Activated CD4-positive, alpha-beta memory T cell treated with anti-CD3 and anti-CD28 coated beads for 36 hours (primary cell): Measurements from ENCODE around the gene CHMP5. TPM values are rescaled to one million over a fixed set of nuclear protein-coding genes. Genes with fewer than 3 reads are reported as not detected.

ENCODE experiments used
- CTCF ChIA-PET: fragments of 350-600 bp; sonication (Branson Sonifier 250); formaldehyde crosslinking; loops from one replicate; lab custom pipeline; 2021; ENCODE audit warnings: antibody characterized with exemption, inconsistent platforms; lab: Charles Lee
- POLR2A ChIA-PET: fragments of 350-600 bp; sonication (Branson Sonifier 250); formaldehyde crosslinking; loops from one replicate; lab custom pipeline; 2021; ENCODE audit warnings: antibody characterized with exemption; lab: Charles Lee
- DNase-seq: peaks from one replicate; pipeline ENCODE4 v3.0.0-alpha.2; 2020
- H3K27ac Mint-ChIP-seq: one replicate; pipeline ENCODE4 v1.8.0; 2021; ENCODE audit warnings: mixed read lengths
- H3K27me3 Mint-ChIP-seq: one replicate; pipeline ENCODE4 v1.8.0; 2021; ENCODE audit warnings: mixed read lengths
- H3K36me3 Mint-ChIP-seq: one replicate; pipeline ENCODE4 v1.8.0; 2021; ENCODE audit warnings: mixed read lengths
- H3K4me1 Mint-ChIP-seq: one replicate; pipeline ENCODE4 v1.8.0; 2021; ENCODE audit warnings: low read depth, mixed read lengths
- H3K4me3 Mint-ChIP-seq: one replicate; pipeline ENCODE4 v1.8.0; 2021; ENCODE audit warnings: mild to moderate bottlenecking, mixed read lengths
- H3K9me3 Mint-ChIP-seq: one replicate; pipeline ENCODE4 v1.8.0; 2021; ENCODE audit warnings: mixed read lengths
- intact Hi-C: fragments of 100-400 bp; cut with micrococcal nuclease; formaldehyde crosslinking; loops from one replicate; pipeline ENCODE4 v1.15.1; 2023
- total RNA-seq, 2 experiments: library from RNA; stranded (reverse); gene quantifications; one replicate each; pipeline ENCODE4 v1.2.3, GENCODE V29; 2021

Gene CHMP5
- total RNA-seq, result 100 to 1,000 TPM; 116 to 119 TPM

DNA sequence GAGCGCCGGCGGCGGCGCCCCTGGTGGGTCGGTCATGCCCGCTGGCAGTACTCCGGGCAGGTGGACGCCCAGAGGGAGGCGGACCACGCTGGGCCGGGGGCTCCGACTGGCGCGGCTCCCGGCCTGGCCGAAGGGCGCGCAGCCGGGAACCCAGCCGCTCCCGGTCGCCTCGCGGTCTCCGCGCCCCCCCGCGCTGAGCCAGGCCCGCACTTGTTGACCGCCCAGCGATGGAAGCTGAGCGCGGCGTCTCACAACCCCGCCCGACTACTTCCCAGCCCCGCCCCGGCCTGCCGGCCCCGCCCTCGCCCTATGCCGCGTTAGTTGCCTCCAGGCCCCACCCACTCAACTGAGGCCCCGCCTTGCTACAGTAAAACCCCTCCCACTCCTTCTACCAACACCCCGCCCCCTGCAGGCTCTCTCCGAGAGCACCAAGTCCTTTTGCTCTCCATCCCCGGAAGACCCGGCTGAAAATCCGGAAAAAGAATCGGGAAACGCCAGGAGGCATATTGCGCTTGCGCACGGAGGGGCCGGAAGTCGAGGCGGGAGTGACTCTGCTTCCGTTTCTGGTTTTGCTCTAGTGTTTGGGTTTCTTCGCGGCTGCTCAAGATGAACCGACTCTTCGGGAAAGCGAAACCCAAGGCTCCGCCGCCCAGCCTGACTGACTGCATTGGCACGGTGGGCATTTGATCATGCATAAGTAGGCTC lies at the start of gene CHMP5, which contains the start of gene BAG1:
CHMP5 (plus strand) TSS at position 577 of the 705 bp plus-strand sequence; CDS start at position 607, 30 bp downstream.
BAG1 (minus strand) TSS at position 236 of the 705 bp plus-strand sequence.
- POLR2A ChIA-PET, result interaction anchor here (1.0 to 3.2 kb wide), 5 partner anchors 10 to 240 kb away, joined by 3 to 16 read pairs (median 7); partner anchors contain the start of genes B4GALT1, DNAJA1 and NFX1
- Mint-ChIP-seq H3K27me3 (no peaks in the 10 kb centered on the region), H3K27ac (peak within 1 kb of the TSS; percentile 94), H3K4me3 (peak within 1 kb of the TSS; percentile 91), H3K9me3 (no peaks in the 10 kb centered on the region), H3K4me1 (peaks cover 42% of the 10 kb centered on the region), H3K36me3 (peaks cover 55% of the 10 kb centered on the region)
- peak; percentile 100 for DNase-seq
- CTCF ChIA-PET, result interaction anchor here (0.7 to 1.0 kb wide), 2 partner anchors 14 to 39 kb away, joined by 3 to 4 read pairs; no protein-coding TSS in a partner anchor
- intact Hi-C loops, result loop anchor here (1.0 to 10.0 kb wide), 12 partner anchors 26 to 710 kb away; partner anchors contain the start of genes APTX, AQP3, B4GALT1 and DNAJA1

DNA sequence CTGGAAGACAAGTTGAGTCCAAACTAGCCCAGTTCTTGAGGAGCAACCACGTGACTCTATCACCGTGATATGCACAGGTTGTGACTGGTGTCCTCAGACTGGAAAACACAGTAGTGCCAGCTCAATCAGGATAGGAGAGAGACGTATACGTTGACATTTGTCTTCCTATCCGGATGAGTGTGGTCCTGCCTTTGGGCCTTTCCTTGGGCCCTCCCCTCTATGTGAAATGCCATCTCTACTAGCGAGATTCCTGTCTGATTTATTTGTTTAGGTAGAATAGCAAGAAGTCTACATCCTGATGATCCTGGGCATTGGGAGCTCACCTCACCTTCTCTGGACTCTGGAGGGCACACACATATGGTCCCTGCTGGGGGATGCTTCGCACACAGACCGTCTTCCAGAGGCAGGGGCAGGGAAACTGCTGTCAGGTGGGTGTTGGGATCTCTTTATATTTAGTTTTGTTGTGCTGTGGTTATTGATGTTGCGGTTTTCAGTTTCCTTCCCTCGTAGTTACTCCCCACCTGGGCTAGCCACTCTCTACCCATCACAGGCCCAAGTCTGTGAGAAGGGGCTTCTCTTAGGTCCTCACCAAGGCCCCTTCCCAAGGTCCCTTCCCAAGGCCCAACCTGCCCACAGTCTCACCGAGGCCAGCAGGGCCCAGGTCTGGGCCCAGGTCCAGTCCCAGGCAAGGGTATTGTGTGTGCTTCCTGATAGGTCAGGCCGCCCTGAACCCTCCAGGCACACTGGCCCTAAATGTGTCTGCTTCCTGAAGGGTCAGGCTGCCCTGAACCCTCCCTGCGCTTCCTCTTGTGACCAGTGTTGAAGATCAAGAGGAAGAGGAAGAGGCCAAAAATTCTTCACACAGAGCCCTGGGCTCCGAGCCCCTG lies 43.9 kb upstream of the CHMP5 start:
- intact Hi-C loops, result no loop called here
- Mint-ChIP-seq H3K27me3 (no peaks in the 10 kb centered on the region), H3K36me3 (no peaks in the 10 kb centered on the region), H3K27ac (no peak overlapping the region), H3K4me3 (no peak overlapping the region), H3K9me3 (no peaks in the 10 kb centered on the region), H3K4me1 (peaks cover 9% of the 10 kb centered on the region)
- ChIA-PET POLR2A (no interaction called here), CTCF (interaction anchor here (1.0 kb wide), 1 partner anchor 17 kb away, joined by 4 read pairs; no protein-coding TSS in a partner anchor)
- DNase-seq, result no peak

DNA sequence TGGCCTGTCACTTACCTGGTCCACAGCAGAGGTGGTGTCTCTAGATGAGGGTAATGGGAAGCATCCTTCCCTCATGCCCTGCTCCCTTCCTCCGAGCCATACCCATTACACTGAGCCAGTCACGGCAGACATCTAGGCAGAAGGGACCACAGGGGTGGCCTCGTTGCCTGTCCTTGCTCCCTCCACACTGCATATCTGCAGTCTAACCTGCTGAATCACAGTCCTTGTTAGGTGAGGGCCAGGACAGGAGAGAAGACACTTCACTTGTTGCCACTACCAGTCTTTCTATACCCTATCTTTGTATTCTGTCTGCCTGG lies 43.3 kb upstream of the CHMP5 start:
- intact Hi-C loops, result no loop called here
- ChIA-PET POLR2A (no interaction called here), CTCF (no interaction called here)
- Mint-ChIP-seq H3K27me3 (no peaks in the 10 kb centered on the region), H3K36me3 (no peaks in the 10 kb centered on the region), H3K27ac (no peak overlapping the region), H3K4me3 (no peak overlapping the region), H3K4me1 (peaks cover 10% of the 10 kb centered on the region), H3K9me3 (no peaks in the 10 kb centered on the region)
- no peak for DNase-seq

DNA sequence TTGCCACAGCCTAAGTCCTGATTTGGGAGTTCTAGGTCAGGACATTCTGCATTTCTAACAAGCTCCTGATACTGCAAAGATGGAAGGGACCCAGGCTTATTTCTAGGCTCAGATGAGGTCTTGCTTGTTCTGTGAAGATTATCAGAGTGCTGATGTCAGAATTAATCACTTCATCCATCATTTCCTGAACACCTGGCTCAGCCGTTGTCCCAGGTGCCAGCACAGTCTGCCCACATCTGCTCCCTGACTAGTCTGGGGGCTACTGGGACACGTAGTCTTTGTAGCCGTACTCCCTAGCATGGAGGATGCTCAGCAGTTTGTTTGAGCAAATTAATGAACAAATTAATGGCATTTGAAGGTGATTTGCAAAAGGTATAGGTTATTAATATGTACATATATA lies 42.8 kb upstream of the CHMP5 start:
- peaks cover 10% of the 10 kb centered on the region for H3K4me1 Mint-ChIP-seq
- intact Hi-C loops, result no loop called here
- no peaks in the 10 kb centered on the region for H3K27me3 Mint-ChIP-seq
- H3K4me3 Mint-ChIP-seq, result no peak overlapping the region
- CTCF ChIA-PET, result no interaction called here
- no peaks in the 10 kb centered on the region for H3K36me3 Mint-ChIP-seq
- no peak overlapping the region for H3K27ac Mint-ChIP-seq
- POLR2A ChIA-PET, result no interaction called here
- DNase-seq, result no peak
- no peaks in the 10 kb centered on the region for H3K9me3 Mint-ChIP-seq

DNA sequence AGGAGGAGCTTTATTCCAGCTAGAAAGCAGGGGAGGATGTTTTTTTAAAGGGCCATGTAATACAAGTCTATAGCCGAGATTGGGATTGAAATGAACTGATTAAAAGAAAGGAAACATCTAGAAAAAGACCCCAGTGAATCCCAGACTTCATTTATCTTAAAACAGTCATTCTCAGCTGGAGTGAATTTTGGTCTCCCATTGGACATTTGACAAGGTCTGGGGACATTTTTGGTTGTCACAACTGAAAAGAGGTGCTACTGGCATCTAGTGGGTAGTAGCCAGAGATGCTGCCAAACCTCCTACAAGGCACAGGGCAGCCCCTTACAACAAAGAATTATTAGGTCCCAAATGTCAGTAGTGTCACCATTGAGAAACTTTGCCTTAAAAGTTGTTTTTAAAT lies 41.2 kb upstream of the CHMP5 start:
- peaks cover 10% of the 10 kb centered on the region for H3K4me1 Mint-ChIP-seq
- DNase-seq, result no peak
- H3K27me3 Mint-ChIP-seq, result no peaks in the 10 kb centered on the region
- no peaks in the 10 kb centered on the region for H3K9me3 Mint-ChIP-seq
- no peak overlapping the region for H3K27ac Mint-ChIP-seq
- H3K36me3 Mint-ChIP-seq, result no peaks in the 10 kb centered on the region
- ChIA-PET POLR2A (no interaction called here), CTCF (interaction anchor here (0.6 kb wide), 1 partner anchor 142 kb away, joined by 3 read pairs; no protein-coding TSS in a partner anchor)
- H3K4me3 Mint-ChIP-seq, result no peak overlapping the region
- intact Hi-C loops, result no loop called here

DNA sequence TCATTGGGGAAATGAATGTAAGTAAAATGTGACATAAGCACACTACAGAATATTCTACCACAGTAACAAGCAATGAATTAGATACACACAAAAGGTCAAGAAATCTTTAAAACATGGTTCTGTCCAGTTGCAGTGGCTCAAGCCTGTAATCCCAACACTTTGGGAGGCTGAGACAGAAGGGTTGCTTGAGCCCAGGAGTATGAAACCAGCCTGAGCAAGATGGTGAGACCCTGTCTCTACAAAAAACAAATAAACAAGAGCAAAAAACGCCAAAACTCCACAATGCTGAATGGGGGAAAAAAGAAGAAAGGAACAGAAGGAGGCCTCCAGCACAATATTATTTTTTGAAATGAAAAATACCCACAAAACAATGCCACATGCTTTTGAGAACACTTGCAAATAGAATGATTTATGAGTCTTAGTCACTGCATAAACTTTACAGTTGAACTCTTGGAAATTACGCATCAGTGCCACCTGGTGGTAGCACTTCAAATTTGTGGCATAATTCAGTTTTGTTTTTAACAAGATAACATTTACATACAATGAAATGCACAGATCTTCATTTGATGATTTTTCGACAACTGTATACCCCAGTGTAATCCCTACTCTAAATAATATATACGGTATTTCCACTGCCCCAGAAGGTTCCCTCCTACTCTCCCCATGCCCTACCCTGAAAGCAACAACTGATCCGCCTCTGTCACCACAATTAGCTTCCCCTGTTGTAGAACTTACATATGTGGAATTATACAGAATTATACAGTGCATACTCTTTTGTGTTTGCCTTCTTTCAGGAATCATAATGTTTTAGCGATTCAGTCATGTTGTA lies 39.3 kb upstream of the CHMP5 start:
- Mint-ChIP-seq H3K9me3 (no peaks in the 10 kb centered on the region), H3K4me3 (no peak overlapping the region), H3K4me1 (peaks cover 10% of the 10 kb centered on the region), H3K36me3 (no peaks in the 10 kb centered on the region), H3K27me3 (no peaks in the 10 kb centered on the region), H3K27ac (peak overlapping the region; percentile 20)
- CTCF ChIA-PET, result interaction anchor here (0.5 to 2.8 kb wide), 38 partner anchors 10 to 849 kb away, joined by 3 to 33 read pairs (median 4); partner anchors contain the start of genes B4GALT1, BAG1, CHMP5 and DNAJA1
- POLR2A ChIA-PET, result interaction anchor here (0.7 kb wide), 1 partner anchor 250 kb away, joined by 3 read pairs; no protein-coding TSS in a partner anchor
- intact Hi-C loops, result loop anchor here (1.0 kb wide), 2 partner anchors 58 to 144 kb away; partner anchors contain the start of gene B4GALT1
- peak; percentile 80 for DNase-seq

DNA sequence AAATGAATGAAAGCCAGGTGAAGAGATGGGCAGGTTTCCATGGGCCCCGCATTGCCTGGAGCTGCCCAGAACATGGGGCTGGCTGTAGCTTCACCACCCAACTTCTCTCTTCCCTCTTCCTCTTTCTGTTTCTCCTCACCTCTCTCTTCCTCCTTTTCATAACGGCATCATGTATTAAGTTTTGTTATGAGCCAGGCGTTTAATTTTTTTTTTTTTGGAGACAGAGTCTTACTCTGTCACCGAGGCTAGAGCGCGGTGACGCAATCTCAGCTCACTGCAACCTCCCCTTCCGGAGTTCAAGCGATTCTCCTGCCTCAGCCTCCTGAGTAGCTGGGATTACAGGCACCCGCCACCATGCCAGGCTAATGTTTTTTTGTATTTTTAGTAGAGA lies 37.8 kb upstream of the CHMP5 start:
- no peaks in the 10 kb centered on the region for H3K27me3 Mint-ChIP-seq

DNA sequence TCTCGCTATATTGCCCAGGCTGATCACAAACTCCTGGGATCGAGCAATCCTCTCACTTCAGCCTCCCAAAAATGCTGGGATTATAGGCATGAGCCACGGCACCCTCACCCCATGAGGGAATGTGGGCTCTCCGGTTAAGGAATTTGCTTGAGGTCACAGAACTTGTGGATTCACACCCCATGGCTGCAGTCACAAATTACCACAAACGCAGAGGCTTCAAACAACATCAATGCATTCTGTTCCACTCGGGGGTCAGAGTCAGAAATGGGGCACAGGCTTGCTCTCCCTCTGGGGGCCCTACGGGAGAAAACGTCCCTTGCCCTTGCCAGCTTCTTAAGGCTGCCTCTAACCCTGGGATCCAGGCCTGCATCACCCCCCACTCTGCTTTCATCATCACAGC lies 37.1 kb upstream of the CHMP5 start:
- H3K27ac Mint-ChIP-seq, result no peak overlapping the region
- POLR2A ChIA-PET, result no interaction called here
- H3K4me3 Mint-ChIP-seq, result no peak overlapping the region
- no peaks in the 10 kb centered on the region for H3K36me3 Mint-ChIP-seq
- DNase-seq, result no peak
- CTCF ChIA-PET, result interaction anchor here (0.9 to 1.8 kb wide), 2 partner anchors 145 to 152 kb away, joined by 4 to 6 read pairs; partner anchors contain the start of gene SMU1
- intact Hi-C loops, result no loop called here
- H3K4me1 Mint-ChIP-seq, result peaks cover 10% of the 10 kb centered on the region
- H3K27me3 Mint-ChIP-seq, result no peaks in the 10 kb centered on the region
- no peaks in the 10 kb centered on the region for H3K9me3 Mint-ChIP-seq

More for the DNA sequence above, 37.8 kb upstream of the CHMP5 start:
- ChIA-PET CTCF (interaction anchor here (1.0 to 2.8 kb wide), 18 partner anchors 9 to 202 kb away, joined by 3 to 33 read pairs (median 5); partner anchors contain the start of genes B4GALT1, DNAJA1 and SMU1), POLR2A (interaction anchor here (0.6 kb wide), 2 partner anchors 30 to 161 kb away, joined by 4 to 6 read pairs; no protein-coding TSS in a partner anchor)
- peaks cover 10% of the 10 kb centered on the region for H3K4me1 Mint-ChIP-seq
- H3K4me3 Mint-ChIP-seq, result no peak overlapping the region
- no peaks in the 10 kb centered on the region for H3K9me3 Mint-ChIP-seq
- intact Hi-C loops, result no loop called here
- H3K36me3 Mint-ChIP-seq, result no peaks in the 10 kb centered on the region
- DNase-seq, result no peak
- H3K27ac Mint-ChIP-seq, result no peak overlapping the region

DNA sequence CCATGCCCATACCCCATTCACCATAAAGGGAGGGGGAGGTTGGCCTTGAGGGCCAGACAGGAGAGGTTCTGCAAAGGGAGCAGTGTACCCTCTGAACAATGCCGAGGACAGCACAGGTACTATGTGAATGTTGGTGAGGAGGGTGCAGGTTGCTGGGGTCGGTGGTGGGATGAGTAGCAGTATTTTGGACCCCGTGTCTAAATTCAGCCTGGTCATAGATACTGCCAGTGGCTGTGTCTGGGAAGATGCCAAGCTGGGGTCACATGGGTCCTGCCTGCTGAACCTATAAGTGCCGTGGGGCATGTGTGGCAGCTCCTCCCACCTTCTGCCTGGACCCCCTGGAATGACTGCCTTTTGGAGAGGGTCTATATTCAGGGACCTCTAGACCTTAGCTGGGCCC lies 36.2 kb upstream of the CHMP5 start:
- H3K27me3 Mint-ChIP-seq, result no peaks in the 10 kb centered on the region
- H3K4me1 Mint-ChIP-seq, result peaks cover 10% of the 10 kb centered on the region
- POLR2A ChIA-PET, result no interaction called here
- H3K9me3 Mint-ChIP-seq, result no peaks in the 10 kb centered on the region
- no peak overlapping the region for H3K27ac Mint-ChIP-seq
- no peaks in the 10 kb centered on the region for H3K36me3 Mint-ChIP-seq
- intact Hi-C loops, result no loop called here
- CTCF ChIA-PET, result interaction anchor here (0.9 to 1.8 kb wide), 2 partner anchors 146 to 153 kb away, joined by 4 to 6 read pairs; partner anchors contain the start of gene SMU1
- no peak for DNase-seq
- H3K4me3 Mint-ChIP-seq, result no peak overlapping the region

DNA sequence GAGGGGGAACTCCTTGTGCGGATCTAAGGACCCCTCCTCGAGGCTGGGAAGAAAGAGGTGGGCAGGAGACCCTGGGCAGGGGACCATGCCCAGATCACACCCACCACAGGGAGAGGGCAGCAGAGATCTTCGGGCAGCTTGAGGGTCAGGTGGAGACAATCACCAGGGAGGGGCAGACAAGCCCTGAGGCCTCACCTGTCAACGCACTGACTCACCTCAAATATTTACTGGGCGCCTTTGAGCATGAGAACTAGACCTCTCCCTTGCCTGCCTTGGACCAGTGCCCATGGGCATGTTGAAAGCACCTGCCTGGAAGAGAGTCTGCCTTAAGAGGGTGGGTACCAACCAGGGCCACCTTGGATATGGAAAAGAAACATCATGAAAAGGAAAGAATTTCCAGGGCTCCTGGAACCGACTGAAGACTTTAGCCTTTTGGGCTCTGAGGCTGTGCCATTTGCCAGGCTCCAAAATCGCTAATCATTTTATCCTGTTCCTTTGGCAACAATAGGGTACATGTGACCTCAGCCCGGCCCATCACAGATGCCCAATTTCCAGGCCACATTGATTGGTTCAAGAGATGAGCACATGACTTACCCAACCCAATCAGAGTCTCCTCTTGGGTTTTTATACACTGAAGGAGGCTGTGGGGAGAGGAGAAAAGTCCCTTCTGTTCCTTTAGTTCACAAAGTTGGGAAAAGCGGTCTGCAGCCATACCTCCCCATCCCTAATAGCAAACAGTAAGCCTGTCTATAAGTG lies 35.3 kb upstream of the CHMP5 start:
- CTCF ChIA-PET, result no interaction called here
- H3K4me1 Mint-ChIP-seq, result peaks cover 10% of the 10 kb centered on the region
- no peak for DNase-seq
- no peaks in the 10 kb centered on the region for H3K9me3 Mint-ChIP-seq
- no peak overlapping the region for H3K4me3 Mint-ChIP-seq
- no peaks in the 10 kb centered on the region for H3K36me3 Mint-ChIP-seq
- H3K27ac Mint-ChIP-seq, result no peak overlapping the region
- H3K27me3 Mint-ChIP-seq, result no peaks in the 10 kb centered on the region
- POLR2A ChIA-PET, result no interaction called here
- intact Hi-C loops, result no loop called here
